ENCODE data around the gene KATNIP.

- TF ChIP-seq EZH2 (IDR thresholded peaks at IDR 0.05; ENCODE audit: low read length, missing control alignments) = no peak
- no peak for TF ChIP-seq CTCF (conservative IDR thresholded peaks at IDR 0.05 in 1 of 2, IDR thresholded peaks at IDR 0.05 in 1 of 2; ENCODE audit: low read depth in 1 of 2, low read length in 2 of 2)
Observed at GRCh38 chr16:27551036-27551435, 1.1 kb downstream of the KATNIP start.

Measured in fibroblast of lung (primary cell).